C4-2B (cell line): ENCODE results near the gene DGKB.

Experiments
- H3K27ac ChIP-seq: fragments of 450-650 bp; 2 replicates; pipeline ENCODE4 v1.5.1; 2017
- CTCF ChIP-seq: fragments of 450-650 bp; conservative IDR thresholded peaks from 2 replicates; pipeline ENCODE4 v1.5.1; 2017; ENCODE audit warnings: mild to moderate bottlenecking
- ZFX ChIP-seq: fragments of 450-650 bp; IDR thresholded peaks from 2 replicates; pipeline ENCODE4 v1.6.1; 2017

Gene DGKB

GRCh38 chr7:14902589-14903067, at the start of gene DGKB:
Gene DGKB, minus strand, starts transcription at chr7:14902751.
- no peak within 1 kb of the TSS for H3K27ac ChIP-seq
- TF ChIP-seq ZFX (no peak), CTCF (no peak)

GRCh38 chr7:14950013-14950412, 47.5 kb upstream of the DGKB start:
- TF ChIP-seq CTCF (no peak), ZFX (no peak)
- no peak overlapping the region for H3K27ac ChIP-seq

- no peak overlapping the region for H3K27ac ChIP-seq
- TF ChIP-seq ZFX (no peak), CTCF (no peak)
Measured at GRCh38 chr7:14938181-14938580, 35.6 kb upstream of the DGKB start.

GRCh38 chr7:14937581-14937980, 35.0 kb upstream of the DGKB start:
- TF ChIP-seq CTCF: no peak
- TF ChIP-seq ZFX: no peak
- no peak overlapping the region for H3K27ac ChIP-seq

- H3K27ac ChIP-seq: no peak overlapping the region
- no peak for TF ChIP-seq CTCF
- no peak for TF ChIP-seq ZFX
Measured at GRCh38 chr7:14936554-14936953, 34.0 kb upstream of the DGKB start.

- no peak overlapping the region for H3K27ac ChIP-seq
- TF ChIP-seq ZFX (no peak), CTCF (no peak)
Measured at GRCh38 chr7:14934839-14935238, 32.3 kb upstream of the DGKB start.

- TF ChIP-seq ZFX (no peak), CTCF (no peak)
Measured at GRCh38 chr7:14931511-14932215, 29.1 kb upstream of the DGKB start.

More at GRCh38 chr7:14931511-14932215, 29.1 kb upstream of the DGKB start:
- H3K27ac ChIP-seq: no peak overlapping the region
